ENCODE measurements around the gene TMPRSS3. TPM values are rescaled to one million over a fixed set of nuclear protein-coding genes. Genes with fewer than 3 reads are reported as not detected.

The TMPRSS3 gene
- total RNA-seq, 3 donors from 2014 or later: 9.2 to 27.2 TPM; not detected in 1

GRCh38 chr21:42419845-42420244 is 24.0 kb upstream of the TMPRSS3 start:
- intact Hi-C loops (cut with DNase I; ENCODE audit: low total_unique reads): no loop called here

GRCh38 chr21:42418886-42419285 is 23.0 kb upstream of the TMPRSS3 start:
- Histone ChIP-seq H3K4me3 (no peak overlapping the region), H3K36me3 (no peaks in the 10 kb centered on the region), H3K27me3 (peaks cover 0 to 3% of the 10 kb centered on the region in 2 donors), H3K27ac (no peak overlapping the region), H3K4me1 (no peaks in the 10 kb centered on the region), H3K9me3 (no peaks in the 10 kb centered on the region)
- DNase-seq (ENCODE audit: low spot score in 2 of 2): no peak
- intact Hi-C loops (cut with DNase I; ENCODE audit: low total_unique reads): no loop called here
- TF ChIP-seq POLR2A (IDR thresholded peaks at IDR 0.05) (no peak), POLR2AphosphoS5 (IDR thresholded peaks at IDR 0.05) (no peak)
- TF ChIP-seq, protein P1, sequence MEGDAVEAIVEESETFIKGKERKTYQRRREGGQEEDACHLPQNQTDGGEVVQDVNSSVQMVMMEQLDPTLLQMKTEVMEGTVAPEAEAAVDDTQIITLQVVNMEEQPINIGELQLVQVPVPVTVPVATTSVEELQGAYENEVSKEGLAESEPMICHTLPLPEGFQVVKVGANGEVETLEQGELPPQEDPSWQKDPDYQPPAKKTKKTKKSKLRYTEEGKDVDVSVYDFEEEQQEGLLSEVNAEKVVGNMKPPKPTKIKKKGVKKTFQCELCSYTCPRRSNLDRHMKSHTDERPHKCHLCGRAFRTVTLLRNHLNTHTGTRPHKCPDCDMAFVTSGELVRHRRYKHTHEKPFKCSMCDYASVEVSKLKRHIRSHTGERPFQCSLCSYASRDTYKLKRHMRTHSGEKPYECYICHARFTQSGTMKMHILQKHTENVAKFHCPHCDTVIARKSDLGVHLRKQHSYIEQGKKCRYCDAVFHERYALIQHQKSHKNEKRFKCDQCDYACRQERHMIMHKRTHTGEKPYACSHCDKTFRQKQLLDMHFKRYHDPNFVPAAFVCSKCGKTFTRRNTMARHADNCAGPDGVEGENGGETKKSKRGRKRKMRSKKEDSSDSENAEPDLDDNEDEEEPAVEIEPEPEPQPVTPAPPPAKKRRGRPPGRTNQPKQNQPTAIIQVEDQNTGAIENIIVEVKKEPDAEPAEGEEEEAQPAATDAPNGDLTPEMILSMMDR (IDR thresholded peaks at IDR 0.05): no peak

More at GRCh38 chr21:42419845-42420244, 24.0 kb upstream of the TMPRSS3 start:
- H3K27ac ChIP-seq: no peak overlapping the region
- no peaks in the 10 kb centered on the region for H3K4me1 ChIP-seq
- no peak overlapping the region for H3K4me3 ChIP-seq
- peaks cover 0 to 3% of the 10 kb centered on the region in 2 donors for H3K27me3 ChIP-seq
- H3K36me3 ChIP-seq: no peaks in the 10 kb centered on the region
- no peak for DNase-seq (ENCODE audit: low spot score in 2 of 2)
- H3K9me3 ChIP-seq: no peaks in the 10 kb centered on the region
- TF ChIP-seq POLR2AphosphoS5 (IDR thresholded peaks at IDR 0.05) (no peak), POLR2A (IDR thresholded peaks at IDR 0.05) (no peak)

DNA sequence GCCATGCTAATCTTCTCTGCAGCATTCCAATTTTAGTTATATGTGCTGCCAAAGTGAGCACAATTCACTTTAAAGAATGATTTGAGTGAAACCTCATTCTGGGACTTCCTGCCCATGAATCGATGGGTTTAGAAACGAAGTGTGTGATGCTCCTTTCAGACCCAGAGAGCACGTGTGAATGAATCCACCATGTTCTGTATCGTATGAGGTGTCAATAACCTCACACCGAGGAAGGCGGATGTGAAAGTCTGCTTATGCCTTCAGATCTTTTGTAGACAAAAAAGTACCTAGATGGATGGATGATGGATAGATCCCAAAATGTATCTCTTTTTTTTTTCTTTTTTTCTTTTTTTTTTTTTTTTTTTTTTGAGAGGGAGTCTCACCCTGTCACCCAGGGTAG is 21.7 kb upstream of the TMPRSS3 start:
- no peak overlapping the region for H3K27ac ChIP-seq
- H3K9me3 ChIP-seq: no peaks in the 10 kb centered on the region
- H3K4me3 ChIP-seq: no peak overlapping the region
- intact Hi-C loops (cut with DNase I; ENCODE audit: low total_unique reads): no loop called here
- H3K27me3 ChIP-seq: peaks cover 0 to 3% of the 10 kb centered on the region in 2 donors
- no peaks in the 10 kb centered on the region for H3K36me3 ChIP-seq
- TF ChIP-seq, protein P1 (IDR thresholded peaks at IDR 0.05): no peak
- TF ChIP-seq POLR2AphosphoS5 (IDR thresholded peaks at IDR 0.05) (no peak), POLR2A (IDR thresholded peaks at IDR 0.05) (no peak)
- DNase-seq (ENCODE audit: low spot score in 2 of 2): no peak
- no peaks in the 10 kb centered on the region for H3K4me1 ChIP-seq

DNA sequence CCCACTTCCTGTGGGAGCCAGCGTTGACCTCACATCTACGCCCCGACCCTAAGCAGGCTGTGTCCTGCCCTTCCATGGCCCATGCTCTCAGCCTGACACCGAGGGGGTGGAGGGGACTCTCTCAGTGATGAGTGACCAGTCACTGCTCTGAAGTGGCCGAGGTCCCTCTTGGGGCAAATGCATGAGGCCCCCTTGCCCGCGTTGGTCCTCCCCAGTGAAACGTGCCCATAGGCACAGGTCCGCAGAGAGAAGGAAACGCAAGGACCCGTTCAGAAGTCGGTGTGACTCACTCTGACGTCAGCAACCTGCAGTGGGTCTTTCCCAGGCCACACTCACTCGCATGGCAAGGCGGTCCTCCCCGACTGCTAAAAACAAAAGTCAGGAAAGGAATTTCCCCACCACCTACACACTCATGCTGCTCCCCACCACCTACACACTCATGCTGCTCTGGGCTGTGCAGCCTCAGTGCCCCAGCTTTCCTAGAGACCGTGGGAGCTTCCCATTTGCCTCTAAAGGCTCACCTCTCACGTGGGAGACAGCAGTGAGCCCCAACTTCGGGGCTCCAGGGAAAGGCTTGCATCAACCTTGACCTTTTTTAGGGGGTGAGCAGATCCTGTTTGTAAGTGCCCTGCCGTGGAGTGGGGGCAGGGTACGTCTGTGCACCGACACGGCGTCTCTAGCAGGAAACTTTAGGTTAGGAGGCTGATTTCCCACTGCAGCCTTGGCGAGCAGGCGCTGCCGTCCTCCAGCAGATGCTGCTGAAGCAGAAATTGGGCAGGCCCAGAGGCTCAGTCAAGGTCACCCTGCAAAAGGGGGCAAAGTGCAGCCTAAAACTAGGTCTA is 19.3 kb upstream of the TMPRSS3 start:
- intact Hi-C loops (cut with DNase I; ENCODE audit: low total_unique reads): loop anchor here (1.0 kb wide), 1 partner anchor 48 kb away; no protein-coding TSS in a partner anchor
- Histone ChIP-seq H3K27me3 (no peaks in the 10 kb centered on the region), H3K36me3 (no peaks in the 10 kb centered on the region), H3K9me3 (no peaks in the 10 kb centered on the region), H3K27ac (no peak overlapping the region), H3K4me3 (no peak overlapping the region), H3K4me1 (no peaks in the 10 kb centered on the region)
- TF ChIP-seq, protein P1 (IDR thresholded peaks at IDR 0.05): no peak
- TF ChIP-seq POLR2A (IDR thresholded peaks at IDR 0.05): no peak
- no peak for TF ChIP-seq POLR2AphosphoS5 (IDR thresholded peaks at IDR 0.05)
- no peak for DNase-seq (ENCODE audit: low spot score in 2 of 2)

DNA sequence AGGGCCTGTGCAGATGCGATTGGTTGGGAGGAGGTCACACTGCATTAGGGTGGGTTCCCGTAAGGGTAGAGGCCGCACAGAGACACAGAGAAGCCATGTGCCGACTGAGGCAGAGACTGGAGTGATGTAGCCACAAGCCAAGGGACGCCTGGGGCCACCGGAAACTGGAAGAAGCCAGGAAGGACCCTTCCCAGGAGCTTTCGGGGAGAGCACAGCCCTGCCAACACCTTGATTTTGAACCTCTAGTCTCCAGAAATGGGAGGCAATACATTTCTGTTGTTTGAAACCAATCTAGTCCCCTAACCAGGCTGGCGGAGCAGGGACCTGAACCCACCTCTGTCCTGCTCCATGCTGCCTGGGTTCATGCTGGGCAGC is 18.7 kb upstream of the TMPRSS3 start:
- intact Hi-C loops (cut with DNase I; ENCODE audit: low total_unique reads): no loop called here
- H3K4me3 ChIP-seq: no peak overlapping the region
- no peak for DNase-seq (ENCODE audit: low spot score in 2 of 2)
- H3K27ac ChIP-seq: no peak overlapping the region
- H3K27me3 ChIP-seq: no peaks in the 10 kb centered on the region
- TF ChIP-seq POLR2A (IDR thresholded peaks at IDR 0.05) (no peak), POLR2AphosphoS5 (IDR thresholded peaks at IDR 0.05) (no peak)
- TF ChIP-seq, protein P1 (IDR thresholded peaks at IDR 0.05): no peak
- no peaks in the 10 kb centered on the region for H3K36me3 ChIP-seq
- no peaks in the 10 kb centered on the region for H3K9me3 ChIP-seq
- no peaks in the 10 kb centered on the region for H3K4me1 ChIP-seq
